ENCODE results near the gene ATP10A. TPM values are rescaled to one million over a fixed set of nuclear protein-coding genes. Genes with fewer than 3 reads are reported as not detected.

ATP10A gene
- total RNA-seq, 2 donors from 2014 or later, result 5.6 to 14.3 TPM

DNA sequence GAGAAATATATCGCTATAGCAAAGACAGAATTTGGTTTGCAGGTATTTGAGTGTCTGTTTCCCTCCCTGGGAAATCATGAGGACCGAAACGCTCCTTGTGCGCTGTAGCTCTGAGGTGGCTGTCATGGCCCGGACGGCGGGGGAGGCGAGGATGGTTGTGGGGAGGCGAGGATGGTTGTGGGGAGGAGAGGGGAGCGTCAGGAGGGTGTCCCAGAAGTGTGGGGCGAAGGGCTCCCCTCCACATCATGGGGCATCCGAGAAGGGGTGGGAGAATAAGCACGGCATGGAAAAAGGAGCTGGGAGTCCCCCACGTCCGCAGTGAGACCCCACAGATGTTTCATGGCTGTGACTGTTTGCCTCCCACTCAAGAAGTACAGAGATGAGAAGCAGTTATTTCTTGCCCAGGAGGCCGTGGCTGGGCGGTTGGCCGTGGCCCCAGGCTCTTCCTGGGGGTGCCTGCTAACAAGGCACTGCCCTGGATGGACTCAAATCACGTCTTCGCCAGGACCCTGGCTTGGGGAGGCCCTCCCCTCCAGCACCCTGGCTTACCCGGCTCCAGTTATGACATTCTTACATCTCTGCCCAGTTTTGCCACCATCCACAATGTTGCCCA lies 947 bp upstream of the ATP10A start:
- H3K9me3 ChIP-seq, result no peaks in the 10 kb centered on the region
- WGBS, result 92% methylated on average over 21 of the region's 21 CpGs
- no peaks in the 10 kb centered on the region for H3K27me3 ChIP-seq (replicated peaks; ENCODE audit: insufficient read depth)
- no peaks in the 10 kb centered on the region for H3K36me3 ChIP-seq
- intact Hi-C loops (cut with DNase I), result loop anchor here (5.0 to 10.0 kb wide), 3 partner anchors 61 to 221 kb away; no protein-coding TSS in a partner anchor
- H3K4me3 ChIP-seq, result no peak overlapping the region
- TF ChIP-seq POLR2A (IDR thresholded peaks at IDR 0.05) (no peak), POLR2AphosphoS5 (IDR thresholded peaks at IDR 0.05) (no peak)
- TF ChIP-seq, protein P1, sequence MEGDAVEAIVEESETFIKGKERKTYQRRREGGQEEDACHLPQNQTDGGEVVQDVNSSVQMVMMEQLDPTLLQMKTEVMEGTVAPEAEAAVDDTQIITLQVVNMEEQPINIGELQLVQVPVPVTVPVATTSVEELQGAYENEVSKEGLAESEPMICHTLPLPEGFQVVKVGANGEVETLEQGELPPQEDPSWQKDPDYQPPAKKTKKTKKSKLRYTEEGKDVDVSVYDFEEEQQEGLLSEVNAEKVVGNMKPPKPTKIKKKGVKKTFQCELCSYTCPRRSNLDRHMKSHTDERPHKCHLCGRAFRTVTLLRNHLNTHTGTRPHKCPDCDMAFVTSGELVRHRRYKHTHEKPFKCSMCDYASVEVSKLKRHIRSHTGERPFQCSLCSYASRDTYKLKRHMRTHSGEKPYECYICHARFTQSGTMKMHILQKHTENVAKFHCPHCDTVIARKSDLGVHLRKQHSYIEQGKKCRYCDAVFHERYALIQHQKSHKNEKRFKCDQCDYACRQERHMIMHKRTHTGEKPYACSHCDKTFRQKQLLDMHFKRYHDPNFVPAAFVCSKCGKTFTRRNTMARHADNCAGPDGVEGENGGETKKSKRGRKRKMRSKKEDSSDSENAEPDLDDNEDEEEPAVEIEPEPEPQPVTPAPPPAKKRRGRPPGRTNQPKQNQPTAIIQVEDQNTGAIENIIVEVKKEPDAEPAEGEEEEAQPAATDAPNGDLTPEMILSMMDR (IDR thresholded peaks at IDR 0.05), result no peak
- no peak for DNase-seq (ENCODE audit: low spot score)
- peaks cover 5% of the 10 kb centered on the region for H3K4me1 ChIP-seq (replicated peaks)
- no peak overlapping the region for H3K27ac ChIP-seq

DNA sequence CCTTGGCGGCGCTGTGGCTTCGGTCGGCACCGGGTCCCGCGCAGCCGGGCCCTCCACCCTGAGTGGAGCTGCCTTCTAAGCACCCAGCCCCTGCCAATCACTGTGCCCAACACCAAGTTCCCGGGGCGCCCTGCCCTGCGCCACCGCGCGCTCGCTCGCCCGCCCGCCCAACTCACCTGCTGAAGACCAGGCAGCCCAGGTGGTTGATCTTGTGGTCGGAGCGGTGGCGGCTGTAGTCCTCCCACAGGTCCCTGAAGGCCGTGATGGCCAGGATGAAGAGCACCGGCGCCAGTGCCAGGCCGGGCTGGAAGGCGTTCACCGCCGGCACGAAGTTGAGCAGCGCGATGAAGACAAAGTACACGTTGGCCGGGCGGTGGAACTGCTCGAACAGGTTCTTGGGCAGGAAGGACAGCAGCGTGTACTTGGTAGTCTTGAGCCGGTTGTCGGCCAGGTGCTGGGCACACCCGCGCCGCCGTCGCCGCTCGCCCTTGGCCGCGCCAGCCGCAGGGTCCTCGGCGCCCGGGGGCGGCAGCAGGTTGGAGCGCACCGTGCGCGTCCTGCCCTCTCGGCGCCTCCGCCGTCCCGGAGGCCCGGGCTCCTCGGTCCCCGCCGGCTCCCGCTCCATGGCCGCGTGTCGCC lies 536 bp downstream of the ATP10A start:
- 0% methylated on average over 25 of the region's 69 CpGs for WGBS
- Histone ChIP-seq H3K9me3 (no peaks in the 10 kb centered on the region), H3K4me1 (replicated peaks) (peaks cover 5% of the 10 kb centered on the region), H3K4me3 (peak overlapping the region; percentile 49 to 56), H3K27ac (peak overlapping the region; percentile 66 to 72), H3K36me3 (no peaks in the 10 kb centered on the region), H3K27me3 (replicated peaks; ENCODE audit: insufficient read depth) (no peaks in the 10 kb centered on the region)
- peak; percentile 66 for DNase-seq (ENCODE audit: low spot score)
- no peak for TF ChIP-seq POLR2AphosphoS5 (IDR thresholded peaks at IDR 0.05)
- TF ChIP-seq POLR2A (IDR thresholded peaks at IDR 0.05), result no peak
- TF ChIP-seq, protein P1 (IDR thresholded peaks at IDR 0.05), result no peak
- intact Hi-C loops (cut with DNase I), result loop anchor here (5.0 to 10.0 kb wide), 3 partner anchors 62 to 222 kb away; no protein-coding TSS in a partner anchor

DNA sequence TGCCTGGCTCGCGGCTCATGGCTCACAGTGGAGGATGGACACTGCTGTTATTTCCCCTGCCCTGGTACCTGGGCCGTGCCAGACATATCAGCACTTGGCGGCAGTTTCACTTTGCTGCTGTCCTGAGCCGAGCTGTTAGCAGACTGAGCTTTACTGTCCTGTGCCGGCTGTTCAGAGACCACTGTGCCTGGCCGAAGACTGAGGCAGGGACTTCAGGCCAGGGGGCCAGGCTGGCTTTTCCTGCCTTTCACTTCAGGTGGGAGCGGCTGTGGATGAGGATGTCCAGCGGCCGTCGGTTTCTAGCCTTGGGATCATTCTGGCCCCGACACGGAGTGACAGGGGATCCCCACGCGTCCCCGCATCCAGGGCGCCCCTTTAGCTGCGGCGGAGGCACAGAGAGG lies 1.1 kb downstream of the ATP10A start:
- Histone ChIP-seq H3K27ac (peak overlapping the region; percentile 66 to 72), H3K36me3 (no peaks in the 10 kb centered on the region), H3K4me3 (peak overlapping the region; percentile 49 to 56), H3K9me3 (no peaks in the 10 kb centered on the region), H3K27me3 (replicated peaks; ENCODE audit: insufficient read depth) (no peaks in the 10 kb centered on the region), H3K4me1 (replicated peaks) (peaks cover 5% of the 10 kb centered on the region)
- 21% methylated on average over 15 of the region's 19 CpGs for WGBS
- DNase-seq (ENCODE audit: low spot score), result peak; percentile 31
- TF ChIP-seq POLR2AphosphoS5 (IDR thresholded peaks at IDR 0.05), result no peak
- no peak for TF ChIP-seq POLR2A (IDR thresholded peaks at IDR 0.05)
- TF ChIP-seq, protein P1 (IDR thresholded peaks at IDR 0.05), result no peak
- intact Hi-C loops (cut with DNase I), result loop anchor here (5.0 to 10.0 kb wide), 3 partner anchors 63 to 223 kb away; no protein-coding TSS in a partner anchor

DNA sequence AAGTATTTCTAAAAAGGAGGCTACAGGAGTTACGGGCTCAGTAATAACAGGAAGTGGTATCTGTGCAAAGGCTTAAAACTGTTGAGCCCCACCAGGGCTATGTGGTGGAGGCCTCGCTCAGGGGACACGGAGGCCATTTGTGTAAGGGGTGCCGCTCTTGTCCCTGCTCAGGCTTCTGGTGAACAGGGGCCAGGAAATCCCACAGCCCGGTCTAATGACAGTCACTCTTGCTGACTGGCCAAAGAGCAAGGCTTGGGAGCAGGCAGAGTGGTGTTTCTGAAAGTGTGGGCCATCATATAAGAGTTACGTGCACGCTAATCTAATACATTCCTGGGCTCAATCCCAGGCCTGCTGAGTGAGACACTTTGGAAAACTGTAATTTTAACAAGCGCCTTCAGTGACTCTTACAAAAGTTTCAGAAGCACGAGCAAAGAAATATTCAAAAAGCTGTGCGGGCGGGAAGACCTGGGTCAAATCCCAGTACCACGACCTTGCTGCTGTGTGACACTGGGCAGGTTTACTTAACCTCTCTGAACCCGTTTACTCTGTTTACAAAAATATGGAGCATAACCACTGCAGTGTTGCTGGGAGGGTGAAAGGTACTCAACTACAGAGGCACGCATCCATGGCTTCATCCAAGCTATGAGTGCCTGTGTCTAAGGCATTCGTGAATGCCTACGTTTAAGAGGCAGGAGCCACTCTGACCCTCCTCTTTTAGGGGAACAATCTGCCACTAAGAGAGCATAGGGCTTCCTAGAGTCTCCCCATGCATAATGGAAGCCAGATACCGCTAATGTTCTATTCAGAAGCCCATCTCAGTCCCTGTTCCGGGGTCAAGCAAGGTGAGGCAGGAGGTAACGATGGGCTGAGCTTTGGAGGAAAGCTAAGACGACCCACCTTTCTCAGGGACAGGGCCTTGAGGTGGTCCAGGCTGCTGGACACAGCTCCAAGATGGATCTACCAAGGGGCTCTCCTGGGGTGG lies 2.0 kb downstream of the ATP10A start:
- Histone ChIP-seq H3K36me3 (no peaks in the 10 kb centered on the region), H3K4me1 (replicated peaks) (peaks cover 5% of the 10 kb centered on the region), H3K9me3 (no peaks in the 10 kb centered on the region), H3K4me3 (peak overlapping the region in 1 of 2 donors; percentile 56), H3K27ac (peak overlapping the region; percentile 46 to 72), H3K27me3 (replicated peaks; ENCODE audit: insufficient read depth) (no peaks in the 10 kb centered on the region)
- intact Hi-C loops (cut with DNase I), result loop anchor here (5.0 to 10.0 kb wide), 3 partner anchors 64 to 224 kb away; no protein-coding TSS in a partner anchor
- no peak for DNase-seq (ENCODE audit: low spot score)
- TF ChIP-seq, protein P1 (IDR thresholded peaks at IDR 0.05), result no peak
- TF ChIP-seq POLR2AphosphoS5 (IDR thresholded peaks at IDR 0.05) (no peak), POLR2A (IDR thresholded peaks at IDR 0.05) (no peak)
- 80% methylated on average over 20 of the region's 20 CpGs for WGBS
